Subcutaneous adipose tissue (tissue), 4 donors: Measurements from ENCODE around the gene RREB1. TPM values are rescaled to one million over a fixed set of nuclear protein-coding genes. Genes with fewer than 3 reads are reported as not detected.

Experiments
- CTCF ChIP-seq: fragments of 450-650 bp; IDR thresholded peaks from one replicate; pipeline ENCODE4 v1.5.1; 2016; ENCODE audit warnings: low read depth, mild to moderate bottlenecking, control low read depth, antibody characterized with exemption, moderate library complexity
- total RNA-seq, 4 donors: library from RNA; depleted of rRNA; stranded (reverse); fragments of >200 nt; gene quantifications; one replicate each; pipeline ENCODE4 v1.1.0, GENCODE V29; 2016

RREB1 gene
- total RNA-seq, 4 donors from 2014 or later = 33.0 to 61.0 (median 40.5) TPM

- TF ChIP-seq CTCF = no peak
Measured at GRCh38 chr6:7267071-7267465, 159.3 kb downstream of the RREB1 start.

- TF ChIP-seq CTCF = no peak
Measured at GRCh38 chr6:7267466-7268091, 159.8 kb downstream of the RREB1 start.

- TF ChIP-seq CTCF = no peak
Measured at GRCh38 chr6:7268362-7268761, 160.6 kb downstream of the RREB1 start.

GRCh38 chr6:7268816-7269555, 161.2 kb downstream of the RREB1 start:
- TF ChIP-seq CTCF = no peak

- TF ChIP-seq CTCF = no peak
Measured at GRCh38 chr6:7269816-7270215, 162.1 kb downstream of the RREB1 start.

- TF ChIP-seq CTCF = no peak
Measured at GRCh38 chr6:7270320-7271204, 162.8 kb downstream of the RREB1 start.

GRCh38 chr6:7271205-7271534, 163.4 kb downstream of the RREB1 start:
- no peak for TF ChIP-seq CTCF
